Measurements from ENCODE around the gene DEFB124. TPM values are rescaled to one million over a fixed set of nuclear protein-coding genes. Genes with fewer than 3 reads are reported as not detected.
A peak's percentile ranks its signal among the peaks of the same experiment; 100 is the strongest.
"Not testable (repeated sequence)": the region's sequence is repeated elsewhere in the genome, so short reads cannot be mapped to it uniquely, and the experiment has no call there.

Gene DEFB124, protein sequence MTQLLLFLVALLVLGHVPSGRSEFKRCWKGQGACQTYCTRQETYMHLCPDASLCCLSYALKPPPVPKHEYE
- polyA plus RNA-seq (ENCODE audit: insufficient read length in 4 of 4) = 1 to 10 TPM in 1 of 4 donors, under 1 TPM in 1, not detected in 2; 0.49 to 1.2 TPM

DNA sequence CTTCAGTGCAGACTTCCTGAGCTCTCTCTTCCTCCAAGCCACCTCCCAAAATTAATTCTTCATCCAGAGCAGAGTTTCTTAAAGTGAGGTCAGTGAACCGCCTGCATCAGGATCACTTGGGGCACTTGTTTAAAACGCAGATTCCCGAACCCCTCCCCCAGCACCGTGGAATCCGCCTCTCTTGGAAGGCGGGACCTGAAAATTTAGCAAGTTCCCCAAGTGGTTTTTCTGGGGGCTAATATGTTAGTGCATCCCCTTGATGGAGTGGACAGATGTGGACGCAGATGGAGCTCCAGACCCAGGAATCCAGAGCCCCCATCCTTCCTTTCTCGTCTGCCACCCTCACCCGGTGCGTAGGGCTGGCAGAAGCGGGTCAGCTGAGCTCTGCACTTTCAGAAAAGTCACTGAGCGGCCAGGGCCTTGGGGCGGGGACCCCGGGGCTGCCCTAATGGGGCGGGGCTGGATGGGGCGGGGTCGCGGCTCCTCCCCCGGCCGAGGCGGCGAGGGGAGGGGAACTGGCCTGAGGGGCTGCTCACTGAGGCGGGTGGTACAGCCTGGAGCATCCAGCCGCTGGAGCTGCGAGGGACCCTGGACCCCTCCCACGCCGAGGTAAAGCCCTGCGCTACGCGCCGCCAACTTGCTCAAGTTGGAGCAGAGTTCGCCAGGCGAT, at the start of gene DEFB124, which contains the start of gene REM1:
Gene DEFB124 (minus strand): TSS at position 370 of the 670 bp plus-strand sequence. CDS start 2,114 bp downstream, outside the sequence.
Gene REM1 (plus strand): TSS at position 531 of the 670 bp plus-strand sequence. CDS start 1,158 bp downstream, outside the sequence.
- DNase-seq (ENCODE audit: low read depth in 4 of 4, low spot score in 3 of 4) = no peak

DNA sequence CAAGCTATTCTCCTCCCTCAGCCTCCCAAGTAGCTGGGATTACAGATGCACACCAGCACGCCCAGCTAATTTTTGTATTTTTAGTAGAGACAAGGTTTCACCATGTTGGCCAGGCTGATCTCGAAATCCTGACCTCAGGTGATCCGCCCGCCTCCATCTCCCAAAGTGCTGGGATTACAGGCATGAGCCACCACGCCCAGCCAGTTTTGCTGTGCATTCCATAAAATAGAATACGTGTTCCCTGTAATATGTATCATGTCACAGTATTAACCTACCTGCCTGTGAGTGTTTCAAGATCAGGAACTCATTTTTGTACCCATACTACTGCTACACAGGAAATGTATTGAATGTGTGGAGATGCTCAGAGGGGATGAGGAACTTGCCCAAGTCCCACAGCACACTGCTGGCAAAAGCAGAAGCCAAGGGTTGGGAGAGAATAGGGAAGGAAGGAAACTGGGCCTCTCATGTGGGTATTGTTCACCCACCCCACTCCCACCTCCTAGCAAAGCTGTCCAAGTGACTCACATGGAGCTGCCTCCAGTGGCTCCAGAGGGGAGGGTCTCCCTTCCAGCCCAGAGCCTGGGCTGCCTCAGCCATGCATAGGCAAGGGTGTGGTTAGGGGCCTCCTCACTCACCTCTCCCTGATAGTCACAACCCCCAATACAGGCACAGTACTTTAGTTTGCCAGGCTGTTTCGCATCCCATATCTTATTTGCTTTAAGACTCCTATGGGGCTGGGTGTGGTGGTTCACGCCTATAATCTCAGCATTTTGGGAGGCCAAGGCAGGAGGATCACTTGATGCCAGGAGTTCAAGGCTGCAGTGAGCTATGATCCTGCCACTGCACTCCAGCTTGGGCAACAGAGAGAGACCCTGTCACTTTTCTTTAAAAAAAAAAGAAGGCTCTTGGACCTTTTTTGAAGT, 48.7 kb upstream of the DEFB124 start:
- no peak for DNase-seq (ENCODE audit: low read depth in 4 of 4, low spot score in 3 of 4)

DNA sequence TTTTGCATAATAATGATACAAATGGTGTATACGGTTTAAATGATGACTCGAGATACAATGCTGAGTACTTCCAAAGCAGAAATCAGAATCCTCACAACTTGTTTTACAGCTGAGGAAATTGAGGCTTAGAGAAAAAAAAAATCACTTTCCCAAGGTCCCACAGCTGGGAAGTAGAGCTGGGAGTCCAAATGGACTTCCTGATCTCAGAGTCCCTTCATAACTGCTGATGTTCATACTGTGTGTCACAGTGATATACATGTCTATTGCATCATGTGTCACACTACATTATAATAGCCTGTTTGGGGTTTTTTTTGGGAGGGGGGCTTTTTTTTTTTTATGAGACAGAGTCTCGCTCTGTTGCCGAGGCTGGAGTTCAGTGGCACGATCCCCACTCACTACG, 47.8 kb upstream of the DEFB124 start:
- no peak for DNase-seq (ENCODE audit: low read depth in 4 of 4, low spot score in 3 of 4)

DNA sequence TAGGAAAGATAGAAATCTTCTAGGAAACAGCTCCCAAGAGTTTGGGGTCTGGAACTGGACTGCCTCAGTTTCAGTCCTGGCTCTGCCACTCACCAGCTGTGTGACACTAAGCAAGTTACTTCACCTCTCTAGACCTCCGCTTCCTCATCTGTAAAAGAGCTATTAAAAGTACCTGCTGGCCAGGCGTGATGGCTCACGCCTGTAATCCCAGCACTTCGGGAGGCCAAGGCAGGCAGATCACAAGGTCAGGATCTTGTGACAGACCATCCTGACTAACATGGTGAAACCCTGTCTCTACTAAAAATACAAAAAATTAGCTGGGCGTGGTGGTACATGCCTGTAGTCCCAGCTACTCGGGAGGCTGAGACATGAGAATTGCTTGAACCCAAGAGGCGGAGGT, 46.3 kb upstream of the DEFB124 start:
- DNase-seq (ENCODE audit: low read depth in 4 of 4, low spot score in 3 of 4) = not testable (repeated sequence)

DNA sequence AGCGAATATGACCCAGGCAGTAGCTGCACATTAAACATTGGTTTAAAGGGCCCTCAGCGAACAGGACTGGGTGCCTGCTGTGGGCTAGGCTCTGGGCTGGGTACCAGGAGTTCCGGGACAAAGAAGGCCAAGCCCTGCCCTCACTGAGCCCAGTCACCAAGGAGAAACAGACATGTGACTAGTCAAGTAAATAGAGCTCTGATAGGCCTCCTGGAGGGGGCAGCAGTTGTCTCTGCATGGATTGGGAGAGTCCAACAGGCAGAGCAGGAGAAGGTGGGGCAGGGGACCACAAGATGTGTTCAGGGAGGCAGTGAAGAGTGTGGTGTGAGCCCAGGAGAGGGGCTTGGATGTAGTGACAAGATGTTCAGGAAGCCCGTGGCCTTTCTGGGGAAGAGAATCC, 42.4 kb upstream of the DEFB124 start:
- no peak for DNase-seq (ENCODE audit: low read depth in 4 of 4, low spot score in 3 of 4)

DNA sequence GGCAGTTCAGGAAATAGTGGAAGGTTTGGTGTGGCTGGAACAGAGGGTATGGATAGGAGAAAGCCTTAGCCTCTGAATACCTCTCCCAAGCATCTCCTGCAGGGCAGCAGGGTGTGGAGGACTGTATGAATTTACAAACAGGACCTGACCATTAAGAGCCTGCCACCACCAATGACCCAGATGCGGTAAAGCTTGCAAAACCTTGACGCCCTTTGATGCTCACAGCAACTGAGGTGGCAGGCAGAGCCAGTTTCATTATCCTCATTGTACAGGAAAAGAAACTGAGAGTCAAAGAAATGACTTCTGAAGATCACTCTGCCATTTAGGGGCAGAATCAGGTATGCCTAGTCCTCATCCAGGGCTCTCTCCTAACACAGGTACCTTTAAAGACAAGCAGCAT, 41.7 kb upstream of the DEFB124 start:
- no peak for DNase-seq (ENCODE audit: low read depth in 4 of 4, low spot score in 3 of 4)

DNA sequence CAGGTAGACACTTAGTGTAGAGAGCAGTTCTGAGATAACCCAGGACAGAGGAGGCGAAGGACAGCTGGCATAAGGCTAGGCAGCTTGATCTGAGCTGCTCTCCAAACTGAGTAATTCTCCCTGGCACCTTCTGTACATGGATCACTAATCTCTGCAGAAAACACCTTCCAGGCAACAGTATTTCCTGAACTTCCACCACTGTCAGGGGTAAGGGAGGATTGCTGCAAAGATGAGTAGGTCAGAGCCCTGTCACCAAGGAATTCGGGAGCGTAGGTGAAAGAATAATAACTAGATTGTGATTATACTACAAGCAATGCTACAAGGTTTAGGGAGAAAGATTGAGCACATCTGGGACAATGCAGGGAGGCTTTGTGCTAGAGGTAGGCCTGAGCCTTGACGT, 41.2 kb upstream of the DEFB124 start:
- no peak for DNase-seq (ENCODE audit: low read depth in 4 of 4, low spot score in 3 of 4)

DNA sequence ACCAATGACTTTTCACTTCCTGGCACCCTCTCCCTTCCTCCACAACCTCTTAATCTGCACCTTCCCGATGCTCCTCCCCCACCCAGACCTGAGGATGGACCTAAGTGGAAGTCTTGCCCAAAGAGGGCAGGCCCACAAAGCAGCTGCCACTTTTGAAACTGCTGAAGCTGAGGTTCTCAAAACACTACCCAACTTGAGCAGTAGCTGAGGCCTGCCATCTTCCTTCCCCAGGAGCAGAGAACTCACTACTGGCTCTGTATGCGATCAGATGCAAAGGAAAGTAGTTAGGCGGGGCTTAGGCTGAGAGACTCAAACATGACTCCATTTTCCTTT, 40.8 kb upstream of the DEFB124 start:
- no peak for DNase-seq (ENCODE audit: low read depth in 4 of 4, low spot score in 3 of 4)

DNA sequence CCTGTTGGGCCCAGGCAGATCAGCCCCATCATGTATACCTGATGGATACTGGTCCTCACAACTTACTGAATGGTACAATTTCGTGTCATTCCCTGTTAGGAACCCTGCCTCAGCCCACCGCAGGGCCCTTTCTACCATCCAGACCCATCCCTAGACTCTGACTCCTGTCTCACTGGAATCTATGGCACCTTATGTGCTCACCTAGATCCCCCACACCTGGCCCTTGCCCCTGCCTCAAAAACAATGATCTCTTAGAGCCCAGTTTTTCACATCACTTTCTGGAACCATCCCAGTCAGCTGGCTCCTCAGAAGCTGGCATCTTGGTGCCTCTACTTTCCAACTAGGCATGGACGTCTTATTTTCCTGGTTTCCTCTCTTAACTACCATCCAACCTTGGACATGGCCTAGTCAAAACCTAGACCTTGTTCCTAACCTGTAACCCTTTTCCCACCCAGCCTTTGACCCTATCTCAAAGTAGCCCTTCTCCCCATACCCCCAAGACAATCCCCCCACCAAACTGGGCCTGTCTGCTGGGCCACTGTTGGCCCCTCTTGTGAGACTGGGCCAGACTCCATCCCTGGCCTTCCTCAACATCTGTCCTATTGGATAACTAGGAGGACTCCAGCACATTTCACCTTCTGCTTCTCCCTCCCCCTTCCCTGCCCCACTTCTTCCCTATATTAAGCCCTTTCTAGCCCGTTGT, 40.3 kb upstream of the DEFB124 start:
- no peak for DNase-seq (ENCODE audit: low read depth in 4 of 4, low spot score in 3 of 4)

DNA sequence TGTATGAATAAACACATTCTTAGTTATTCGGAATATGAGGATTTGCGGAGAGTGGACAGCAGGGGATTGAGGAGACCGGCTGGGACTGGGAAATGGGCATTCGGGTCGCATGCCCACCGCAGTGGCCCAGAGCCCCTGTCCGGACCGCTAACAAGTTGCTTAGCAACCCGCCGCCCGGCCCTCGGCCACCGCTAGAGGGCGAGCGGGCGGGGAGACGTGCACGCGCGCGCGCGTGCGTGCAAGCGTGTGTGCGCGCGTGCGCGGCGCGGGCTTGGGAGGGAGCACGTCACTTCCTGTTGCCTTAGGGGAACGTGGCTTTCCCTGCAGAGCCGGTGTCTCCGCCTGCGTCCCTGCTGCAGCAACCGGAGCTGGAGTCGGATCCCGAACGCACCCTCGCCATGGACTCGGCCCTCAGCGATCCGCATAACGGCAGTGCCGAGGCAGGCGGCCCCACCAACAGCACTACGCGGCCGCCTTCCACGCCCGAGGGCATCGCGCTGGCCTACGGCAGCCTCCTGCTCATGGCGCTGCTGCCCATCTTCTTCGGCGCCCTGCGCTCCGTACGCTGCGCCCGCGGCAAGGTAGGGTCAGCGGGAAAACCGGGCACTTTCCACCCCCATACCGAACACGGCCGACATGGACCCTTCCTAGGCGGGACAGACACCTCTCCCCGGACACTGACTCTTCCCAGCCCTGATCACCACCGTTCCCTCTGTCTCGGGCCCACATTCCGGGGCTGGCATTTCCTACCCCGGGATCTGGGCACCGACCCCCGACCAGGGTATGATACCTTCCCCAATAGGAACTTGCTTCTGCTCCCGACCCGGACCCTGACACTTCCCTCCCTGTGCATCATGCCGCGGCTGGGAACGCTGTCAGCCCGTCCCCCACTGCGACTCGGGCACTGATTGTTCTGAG, 39.5 kb upstream of the DEFB124 start, which contains the start of gene HM13:
Gene HM13 (plus strand): TSS at position 289 of the 918 bp plus-strand sequence. CDS start 110 bp downstream, at position 399.
- peak; percentile 84 to 88 (median 85) for DNase-seq (ENCODE audit: low read depth in 4 of 4, low spot score in 3 of 4)

DNA sequence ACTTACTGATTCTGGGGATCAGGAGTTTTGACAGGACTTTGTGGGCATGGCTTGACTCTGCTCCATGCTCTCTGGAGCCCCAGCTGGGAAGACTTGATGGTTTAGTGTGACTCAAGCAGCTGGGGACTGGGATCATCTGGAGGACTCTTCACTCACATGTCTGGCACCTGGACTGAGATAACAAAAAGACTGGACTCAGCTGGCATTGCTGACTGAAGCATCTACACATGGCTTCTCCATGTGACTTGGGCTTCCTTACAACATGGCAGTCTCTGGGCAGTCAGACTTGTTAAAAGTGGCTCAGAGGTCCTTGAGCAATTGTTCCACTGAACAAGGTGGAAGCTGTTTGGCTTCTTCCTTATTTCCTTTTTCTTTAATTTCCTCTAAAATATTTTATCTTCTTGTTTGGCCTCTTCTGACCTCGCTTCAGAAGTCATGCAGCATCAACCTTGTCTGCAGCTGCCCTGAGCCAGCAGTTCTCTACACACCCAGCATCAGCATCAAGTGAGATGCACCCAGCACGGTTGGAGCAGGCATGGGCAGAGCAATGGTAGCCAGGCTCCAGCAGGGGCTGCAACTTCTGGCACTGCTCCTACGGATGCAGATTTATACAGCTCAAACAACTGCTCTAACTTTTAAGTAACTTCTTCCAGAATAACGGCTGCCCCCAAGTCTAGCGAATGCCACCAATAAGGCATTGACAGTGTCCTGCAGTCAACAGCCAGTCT, 33.8 kb upstream of the DEFB124 start:
- no peak for DNase-seq (ENCODE audit: low read depth in 4 of 4, low spot score in 3 of 4)

DNA sequence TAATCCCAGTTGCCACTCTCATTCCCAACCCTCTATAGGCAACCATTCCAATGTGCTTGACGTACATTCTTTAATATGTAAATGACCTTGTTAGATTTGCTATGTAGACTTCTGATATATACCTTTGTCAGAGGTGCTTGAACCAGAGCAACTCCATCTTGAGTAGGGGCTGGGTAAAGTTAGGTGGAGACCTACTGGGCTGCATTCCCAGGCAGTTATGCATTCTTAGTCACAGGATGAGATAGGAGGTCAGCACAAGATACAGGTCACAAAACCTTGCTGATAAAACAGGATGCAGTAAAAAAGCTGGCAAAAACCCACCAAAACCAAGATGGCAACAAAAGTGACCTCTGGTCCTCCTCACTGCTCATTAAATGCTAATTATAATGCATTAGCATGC, 31.0 kb upstream of the DEFB124 start:
- DNase-seq (ENCODE audit: low read depth in 4 of 4, low spot score in 3 of 4) = no peak

DNA sequence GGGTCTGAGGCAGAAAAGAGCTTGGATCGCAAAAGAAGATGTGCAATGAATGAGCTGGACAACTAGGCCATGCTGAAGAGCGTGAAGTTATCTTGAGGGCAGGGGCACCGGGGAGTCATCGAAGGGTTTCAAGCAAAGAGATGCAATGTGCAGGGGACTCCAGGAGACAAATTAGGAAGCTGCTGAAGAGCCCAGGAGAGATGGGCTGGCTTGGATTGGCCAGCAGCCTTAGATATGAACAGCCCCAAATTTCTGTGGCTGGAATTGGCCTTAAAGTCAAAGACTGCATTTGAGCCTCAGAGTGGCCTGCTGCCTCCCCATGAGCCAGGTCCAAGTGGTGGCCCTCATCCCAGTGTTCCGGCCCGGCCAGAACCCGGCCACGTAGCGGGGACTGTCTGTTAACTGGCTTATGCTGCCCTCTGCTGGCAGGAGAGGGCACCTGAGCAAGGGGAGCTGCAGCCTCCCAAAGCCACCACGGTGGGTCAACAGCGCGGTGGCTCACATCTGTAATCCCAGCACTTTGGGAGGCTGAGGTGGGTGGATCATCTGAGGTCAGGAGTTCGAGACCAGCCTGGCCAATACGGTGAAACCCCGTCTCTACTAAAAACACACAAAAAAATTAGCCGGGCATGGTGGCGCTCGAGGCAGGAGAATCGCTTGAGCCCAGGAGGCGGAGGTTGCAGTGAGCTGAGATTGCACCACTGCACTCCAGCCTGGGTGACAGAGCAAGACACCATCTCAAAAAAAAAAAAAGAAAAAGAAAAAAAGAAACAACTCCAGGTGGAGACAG, 28.2 kb upstream of the DEFB124 start:
- peak in 2 of 4 donors; percentile 53 to 57 for DNase-seq (ENCODE audit: low read depth in 4 of 4, low spot score in 3 of 4)

DNA sequence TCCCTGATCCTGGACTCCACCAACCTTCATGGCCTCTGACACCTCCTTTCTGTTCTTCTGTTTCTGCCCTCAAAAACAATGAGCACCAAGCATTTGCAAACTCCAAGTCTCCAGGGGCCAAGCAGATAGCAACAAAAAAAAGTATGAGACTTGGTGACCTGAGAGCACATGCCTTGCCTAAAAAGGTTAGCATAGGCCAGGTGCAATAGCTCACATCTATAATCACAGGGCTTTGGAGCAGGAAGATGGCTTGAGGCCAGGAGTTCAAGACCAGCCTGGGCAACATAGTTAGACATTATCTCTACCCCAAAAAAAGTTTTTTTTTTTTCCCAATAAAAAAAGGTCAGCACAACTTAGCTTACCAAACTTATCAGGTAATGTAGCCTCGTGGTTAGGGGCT, 25.6 kb upstream of the DEFB124 start:
- DNase-seq (ENCODE audit: low read depth in 4 of 4, low spot score in 3 of 4) = no peak

DNA sequence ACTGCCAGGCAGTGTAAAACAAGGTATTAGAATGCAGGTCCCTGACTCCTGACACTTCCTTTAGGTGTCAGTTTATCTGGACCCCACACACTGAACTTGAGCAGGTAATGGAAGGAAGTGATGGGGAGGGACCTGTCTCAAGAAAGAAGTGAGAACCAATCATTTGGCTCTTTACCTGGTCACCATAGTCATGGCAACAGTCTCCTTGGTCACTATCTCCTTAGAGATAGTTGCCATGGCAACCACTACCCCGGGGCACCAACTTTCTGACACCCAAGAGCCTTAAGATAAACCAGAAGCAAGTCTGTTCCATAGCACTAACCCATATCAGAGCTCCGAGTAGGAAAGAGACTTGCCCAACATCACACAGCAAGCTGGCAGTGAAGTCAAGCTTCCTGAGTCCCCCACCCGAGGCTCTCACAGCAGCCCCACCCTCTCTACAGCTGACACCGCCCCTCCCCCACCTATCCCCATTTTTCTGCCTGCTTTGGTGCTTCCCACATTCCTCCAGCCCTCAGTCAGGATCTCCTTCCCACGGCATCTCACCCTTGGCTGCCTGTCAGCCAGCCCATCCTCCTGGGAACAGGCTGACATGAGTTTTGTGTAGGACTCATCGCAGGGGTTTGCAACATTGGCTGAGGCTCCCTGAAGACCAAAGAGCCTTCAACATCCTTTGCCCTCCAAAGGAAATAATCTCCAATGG, 23.1 kb upstream of the DEFB124 start:
- no peak for DNase-seq (ENCODE audit: low read depth in 4 of 4, low spot score in 3 of 4)

DNA sequence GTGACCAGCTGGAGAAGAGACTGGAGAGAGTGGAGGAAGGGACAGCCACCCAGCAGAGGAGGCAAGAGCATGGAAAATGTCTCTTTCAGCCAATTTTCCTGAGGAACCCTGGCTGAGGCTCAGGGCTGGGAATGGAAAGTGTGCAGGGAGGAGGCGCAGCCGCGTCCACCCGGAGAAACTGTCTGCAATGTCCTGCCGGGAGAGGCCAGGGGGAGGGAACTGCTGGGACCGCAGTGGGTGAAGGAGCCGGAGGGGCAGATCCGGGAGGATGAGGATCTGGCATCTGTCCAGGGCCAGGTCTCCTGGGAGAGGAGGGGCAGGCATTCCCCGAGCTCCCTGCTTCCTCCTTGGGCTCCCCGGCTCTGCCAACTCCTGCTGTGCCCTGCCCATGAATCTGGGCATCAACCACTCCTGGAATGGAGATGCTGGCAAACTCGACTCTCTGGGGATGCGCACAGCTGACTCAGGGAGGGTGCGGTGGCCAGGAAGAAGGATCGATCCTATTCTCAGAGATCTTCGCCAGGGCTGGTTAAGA, 21.9 kb upstream of the DEFB124 start:
- DNase-seq (ENCODE audit: low read depth in 4 of 4, low spot score in 3 of 4) = no peak

DNA sequence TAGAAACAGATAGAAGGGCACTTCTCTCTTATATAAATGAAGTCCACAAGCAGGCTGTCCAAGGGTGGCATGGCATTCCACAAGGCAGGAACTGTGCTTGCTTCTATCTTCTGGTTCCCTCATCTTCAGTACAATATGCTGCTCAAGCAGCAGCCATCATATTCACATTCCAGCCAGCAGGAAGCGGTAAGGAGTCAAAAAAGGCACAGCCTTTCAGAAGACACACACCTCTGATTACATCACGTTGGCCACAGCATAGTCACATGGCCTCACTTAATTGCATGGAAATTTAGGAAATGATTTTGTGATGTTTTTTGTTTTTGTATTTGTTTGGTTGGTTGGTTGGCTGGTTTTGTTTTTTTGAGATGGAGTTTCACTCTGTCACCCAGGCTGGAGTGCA, 19.2 kb upstream of the DEFB124 start:
- no peak for DNase-seq (ENCODE audit: low read depth in 4 of 4, low spot score in 3 of 4)
